Activated T-cell treated with anti-CD3 and anti-CD28 coated beads, Interleukin-2, amount 50 U/mL, for 72 hours (primary cell): ENCODE measurements around the gene SRGAP2B. TPM values are rescaled to one million over a fixed set of nuclear protein-coding genes. Genes with fewer than 3 reads are reported as not detected.
"Not testable (repeated sequence)": the region's sequence is repeated elsewhere in the genome, so short reads cannot be mapped to it uniquely, and the experiment has no call there.

Experiments
- ATAC-seq, 2 donors: fragments of 150-1000 bp; cut with Tn5 transposase; replicated peaks in 1 of 2; 2 replicates each; pipeline ENCODE4 v1.10.0; 2021; ENCODE audit warnings: moderate library complexity in 2 of 2, mild to moderate bottlenecking in 1 of 2
- DNase-seq, 2 donors: peaks; one replicate each; pipeline ENCODE4 v3.0.0; 2021 to 2022; ENCODE audit warnings: mixed read lengths in 1 of 2
- H3K27ac Mint-ChIP-seq: one replicate; pipeline ENCODE4 v1.8.0; 2022; ENCODE audit warnings: mild to moderate bottlenecking, moderate library complexity, mixed read lengths
- H3K27me3 Mint-ChIP-seq: one replicate; pipeline ENCODE4 v1.8.0; 2022; ENCODE audit warnings: low read depth, mixed read lengths
- H3K36me3 Mint-ChIP-seq, 2 donors: one replicate each; pipeline ENCODE4 v1.8.0; 2022; ENCODE audit warnings: mixed read lengths in 2 of 2, mild to moderate bottlenecking in 1 of 2; ENCODE audit not compliant: insufficient read depth in 2 of 2
- H3K4me1 Mint-ChIP-seq: one replicate; pipeline ENCODE4 v1.8.0; 2022; ENCODE audit warnings: low read depth, mixed read lengths
- H3K4me3 Mint-ChIP-seq, 2 donors: one replicate each; pipeline ENCODE4 v1.8.0; 2022; ENCODE audit warnings: mild to moderate bottlenecking in 2 of 2, mixed read lengths in 2 of 2, moderate library complexity in 2 of 2
- H3K9me3 Mint-ChIP-seq, 2 donors: one replicate each; pipeline ENCODE4 v1.8.0; 2022; ENCODE audit warnings: mixed read lengths in 2 of 2
- total RNA-seq, 2 donors: library from RNA; stranded (reverse); gene quantifications; one replicate each; pipeline ENCODE4 v1.2.3, GENCODE V29; 2022

The SRGAP2B gene
- total RNA-seq, 2 donors from 2014 or later = 22.3 to 34.3 TPM

- not testable (repeated sequence) for H3K4me3 Mint-ChIP-seq, H3K4me1 Mint-ChIP-seq, ATAC-seq, H3K9me3 Mint-ChIP-seq, DNase-seq, H3K36me3 Mint-ChIP-seq, H3K27me3 Mint-ChIP-seq, H3K27ac Mint-ChIP-seq
Measured at GRCh38 chr1:144893062-144893461, 202.1 kb downstream of the SRGAP2B start.

GRCh38 chr1:144889450-144890115 lies 205.5 kb downstream of the SRGAP2B start:
- peak; percentile 58 for ATAC-seq
- H3K36me3 Mint-ChIP-seq, DNase-seq, H3K9me3 Mint-ChIP-seq, H3K4me1 Mint-ChIP-seq, H3K27ac Mint-ChIP-seq, H3K4me3 Mint-ChIP-seq, H3K27me3 Mint-ChIP-seq: not testable (repeated sequence)

- H3K36me3 Mint-ChIP-seq, H3K27ac Mint-ChIP-seq, H3K4me1 Mint-ChIP-seq, ATAC-seq, H3K9me3 Mint-ChIP-seq, H3K27me3 Mint-ChIP-seq: not testable (repeated sequence)
- peak overlapping the region in 1 of 2 donors; percentile 59 for H3K4me3 Mint-ChIP-seq
- DNase-seq = peak; percentile 9 to 25
Measured at GRCh38 chr1:144883022-144883421, 212.1 kb downstream of the SRGAP2B start.

GRCh38 chr1:144882343-144882742 lies 212.8 kb downstream of the SRGAP2B start:
- H3K9me3 Mint-ChIP-seq, H3K27me3 Mint-ChIP-seq: not testable (repeated sequence)

GRCh38 chr1:144858607-144859006 lies 236.5 kb downstream of the SRGAP2B start:
- H3K9me3 Mint-ChIP-seq, DNase-seq, H3K4me3 Mint-ChIP-seq, ATAC-seq, H3K27ac Mint-ChIP-seq, H3K27me3 Mint-ChIP-seq, H3K4me1 Mint-ChIP-seq, H3K36me3 Mint-ChIP-seq: not testable (repeated sequence)

More at GRCh38 chr1:144882343-144882742, 212.8 kb downstream of the SRGAP2B start:
- not testable (repeated sequence) for H3K36me3 Mint-ChIP-seq, H3K4me1 Mint-ChIP-seq, ATAC-seq, H3K27ac Mint-ChIP-seq, H3K4me3 Mint-ChIP-seq, DNase-seq

Other genes starting within 250 kb of the SRGAP2B start
- 10 to 100 TPM; 22.0 to 38.3 TPM for gene FAM72D, start 646 bp upstream of the SRGAP2B start, total RNA-seq
- gene PPIAL4D, start 146.8 kb upstream of the SRGAP2B start, total RNA-seq = not detected